ENCODE measurements around the gene PARD3.

The PARD3 gene

DNA sequence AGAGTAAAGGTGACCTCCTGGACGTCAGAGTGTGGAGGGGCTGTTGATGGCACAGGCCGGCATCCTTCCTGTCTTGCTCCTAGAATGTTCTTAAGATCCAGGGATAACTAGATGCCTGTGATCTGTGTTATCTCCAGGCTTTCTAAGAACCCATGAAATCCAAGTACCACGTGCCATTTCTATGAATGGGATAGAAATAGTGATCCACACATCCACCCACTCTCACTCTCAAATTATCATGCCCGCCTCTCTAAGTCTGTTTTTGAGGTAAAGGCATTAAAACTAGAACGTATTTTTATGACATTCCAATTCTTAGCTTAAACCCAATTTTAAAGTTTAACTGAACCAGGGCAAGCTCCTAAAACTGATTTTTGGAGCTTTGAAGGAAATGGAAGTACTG, 622.5 kb downstream of the PARD3 start:
- DNase-seq, result no peak

DNA sequence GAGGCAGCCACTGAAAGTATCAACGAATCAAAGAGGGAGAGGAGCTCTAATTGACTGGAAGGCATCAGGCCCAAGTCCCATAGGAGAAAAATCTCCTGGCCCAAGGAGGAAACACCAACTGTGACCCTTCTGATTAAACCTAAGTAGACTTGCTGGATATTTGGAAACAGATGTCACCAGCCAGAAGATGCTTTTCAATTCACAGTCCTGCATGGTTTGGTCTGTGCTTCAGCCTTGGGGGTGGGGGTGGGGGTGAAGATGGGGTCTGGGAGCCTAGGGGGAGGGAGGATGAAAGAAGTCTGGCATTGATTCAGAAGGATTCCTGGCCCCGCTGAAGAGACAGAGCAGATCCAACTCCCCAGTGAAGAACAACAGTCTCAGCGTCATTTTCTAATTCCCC, 623.7 kb downstream of the PARD3 start:
- no peak for DNase-seq

DNA sequence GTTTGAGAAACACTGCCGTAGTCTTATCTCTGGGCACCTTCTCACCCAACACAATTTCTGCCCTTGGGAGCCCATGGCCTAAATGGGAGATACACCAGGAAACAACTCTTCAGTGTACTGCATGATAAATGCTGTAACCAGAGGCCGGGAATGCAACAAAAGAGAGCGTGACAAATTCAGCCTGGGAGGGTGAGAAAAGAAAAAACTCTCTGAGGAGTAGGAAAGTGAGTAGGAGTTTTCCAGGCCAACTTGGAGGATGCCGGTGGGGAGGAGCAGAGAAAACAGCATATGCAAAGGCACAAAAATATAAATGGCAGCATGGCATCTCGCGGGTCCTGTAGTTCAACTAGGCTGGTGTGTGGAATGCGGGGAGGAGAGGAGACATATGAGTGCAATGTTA, 624.5 kb downstream of the PARD3 start:
- no peak for DNase-seq

DNA sequence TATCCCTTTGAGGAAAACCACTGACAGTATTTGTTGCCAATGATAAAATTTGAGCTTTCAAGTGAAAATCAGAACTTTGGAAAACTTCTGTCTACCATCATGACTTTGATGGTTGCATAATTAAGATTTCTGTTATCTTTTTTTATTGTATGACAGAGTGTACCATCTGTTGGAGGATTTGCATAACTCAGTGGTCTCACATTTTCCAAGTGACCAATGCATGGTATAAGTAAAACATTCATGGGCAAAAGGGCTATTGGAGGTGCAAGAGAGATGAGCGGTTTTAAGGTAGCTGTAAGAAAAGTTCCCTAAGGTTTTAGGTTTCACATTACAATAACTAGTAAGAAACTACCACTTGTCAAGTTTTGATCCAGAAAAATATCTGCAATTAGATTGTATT, 625.3 kb downstream of the PARD3 start:
- no peak for DNase-seq

DNA sequence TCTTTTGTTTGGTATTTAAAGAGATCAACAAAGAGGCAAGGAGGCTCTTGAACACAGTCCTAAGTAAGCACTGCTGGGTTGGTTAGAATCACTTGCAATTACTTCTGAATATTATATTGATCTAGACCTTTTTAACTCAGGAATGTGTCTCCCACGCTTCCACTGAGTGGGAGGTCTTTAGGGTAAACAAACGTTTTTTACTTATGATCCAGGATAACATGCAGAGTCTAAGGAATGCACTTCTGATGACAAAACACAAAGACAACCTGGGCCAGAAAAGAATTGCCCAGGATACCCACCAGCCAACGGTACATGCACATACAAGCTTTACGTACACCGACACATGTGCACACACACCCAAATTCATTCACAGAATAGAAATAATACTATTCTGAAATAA, 626.9 kb downstream of the PARD3 start:
- no peak for DNase-seq

DNA sequence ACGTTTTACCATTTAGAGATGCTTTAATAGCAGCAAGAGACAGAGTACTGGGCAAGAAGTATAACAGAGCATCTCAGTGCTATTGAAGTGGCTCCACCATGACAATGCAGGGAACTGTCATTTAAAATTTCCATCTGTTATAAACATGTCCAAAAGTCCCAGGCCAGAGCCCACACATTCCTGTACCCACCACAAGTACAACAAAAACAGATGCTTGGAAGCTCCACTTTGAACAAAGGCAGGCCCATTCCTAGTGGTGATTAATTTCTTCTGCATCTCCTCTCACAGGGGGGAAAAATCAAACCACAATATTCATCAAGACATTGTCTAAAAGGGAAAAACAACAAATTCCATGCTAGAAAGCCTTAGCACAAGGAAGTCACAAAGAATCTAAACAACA, 627.9 kb downstream of the PARD3 start:
- DNase-seq, result no peak

DNA sequence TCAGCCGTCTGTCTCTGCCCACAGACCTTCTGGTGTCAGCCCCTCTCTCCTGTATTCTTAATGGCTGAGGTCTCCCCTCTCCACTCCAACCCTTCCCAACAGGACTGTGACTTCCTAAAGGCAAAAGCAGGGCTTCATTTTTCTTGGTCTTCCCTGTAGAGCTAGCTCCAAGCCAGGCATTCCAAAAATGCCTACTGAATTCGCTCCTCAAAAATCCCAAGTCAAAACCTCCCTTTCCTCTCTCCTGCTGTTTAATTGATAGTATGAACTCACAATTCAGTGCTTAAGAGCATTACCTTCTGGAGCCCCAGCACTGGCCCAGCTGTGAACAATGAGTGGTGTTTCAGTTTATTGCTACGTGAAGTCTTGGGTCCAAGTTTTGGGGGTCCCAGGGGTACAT, 628.4 kb downstream of the PARD3 start:
- no peak for DNase-seq

DNA sequence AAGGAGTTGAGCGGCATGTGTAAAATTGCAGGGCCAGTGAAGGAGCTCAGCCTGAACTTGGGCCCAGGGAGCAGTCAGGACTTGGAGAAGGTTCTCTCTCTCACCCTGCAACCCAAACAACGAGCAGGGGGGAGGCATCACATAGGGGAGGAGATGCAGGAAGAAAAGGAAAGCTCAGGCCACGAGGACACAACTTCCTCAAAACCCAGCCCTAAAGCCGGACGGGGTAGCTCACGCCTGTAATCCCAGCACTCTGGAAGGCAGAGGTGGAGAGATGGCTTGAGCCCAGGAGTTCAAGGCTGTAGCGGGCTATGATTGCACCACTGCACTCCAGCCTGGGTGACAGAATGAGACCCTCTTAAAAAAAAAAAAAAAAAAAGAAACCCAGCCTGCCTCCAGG, 629.1 kb downstream of the PARD3 start:
- no peak for DNase-seq

DNA sequence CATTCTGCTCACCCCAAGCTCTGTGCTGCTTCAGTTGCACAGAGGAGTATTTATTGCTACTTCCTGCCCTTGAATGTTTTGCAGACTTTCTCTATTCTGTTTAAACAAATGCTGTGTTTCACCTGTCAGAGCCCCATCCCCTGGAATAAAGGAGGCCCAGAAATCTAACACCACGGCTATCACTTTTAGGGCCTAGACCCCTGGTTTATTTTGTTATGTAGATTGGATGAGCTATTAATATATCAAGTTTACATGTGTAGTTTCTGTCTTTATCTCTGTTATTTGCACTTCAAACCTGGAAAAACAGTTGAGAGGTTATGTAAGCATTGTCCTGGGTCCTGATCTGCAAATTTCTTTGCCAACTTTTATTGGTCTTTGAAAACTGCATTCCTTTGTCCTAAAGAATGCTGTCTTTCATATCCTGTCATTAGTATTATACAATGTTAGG, 630.1 kb downstream of the PARD3 start:
- DNase-seq, result no peak

DNA sequence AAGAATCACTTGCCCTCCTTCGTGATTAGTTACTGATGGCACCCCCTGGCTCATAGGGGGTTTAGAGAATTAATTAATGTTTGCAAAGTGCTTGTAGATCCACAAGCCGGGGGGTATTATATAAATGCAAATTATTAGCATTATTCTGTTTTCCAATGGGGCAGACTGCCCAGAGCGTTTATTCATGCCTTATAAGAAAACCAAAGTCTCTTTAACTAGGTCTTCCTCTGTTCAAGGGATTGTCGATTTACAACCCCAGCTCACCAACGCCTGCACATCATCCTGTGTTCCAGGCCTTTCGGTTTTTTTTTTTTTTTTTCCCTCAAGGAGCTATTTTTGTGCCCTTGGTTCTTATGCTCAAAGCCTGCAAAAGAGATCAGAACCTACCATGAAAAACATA, 630.7 kb downstream of the PARD3 start:
- no peak for DNase-seq

DNA sequence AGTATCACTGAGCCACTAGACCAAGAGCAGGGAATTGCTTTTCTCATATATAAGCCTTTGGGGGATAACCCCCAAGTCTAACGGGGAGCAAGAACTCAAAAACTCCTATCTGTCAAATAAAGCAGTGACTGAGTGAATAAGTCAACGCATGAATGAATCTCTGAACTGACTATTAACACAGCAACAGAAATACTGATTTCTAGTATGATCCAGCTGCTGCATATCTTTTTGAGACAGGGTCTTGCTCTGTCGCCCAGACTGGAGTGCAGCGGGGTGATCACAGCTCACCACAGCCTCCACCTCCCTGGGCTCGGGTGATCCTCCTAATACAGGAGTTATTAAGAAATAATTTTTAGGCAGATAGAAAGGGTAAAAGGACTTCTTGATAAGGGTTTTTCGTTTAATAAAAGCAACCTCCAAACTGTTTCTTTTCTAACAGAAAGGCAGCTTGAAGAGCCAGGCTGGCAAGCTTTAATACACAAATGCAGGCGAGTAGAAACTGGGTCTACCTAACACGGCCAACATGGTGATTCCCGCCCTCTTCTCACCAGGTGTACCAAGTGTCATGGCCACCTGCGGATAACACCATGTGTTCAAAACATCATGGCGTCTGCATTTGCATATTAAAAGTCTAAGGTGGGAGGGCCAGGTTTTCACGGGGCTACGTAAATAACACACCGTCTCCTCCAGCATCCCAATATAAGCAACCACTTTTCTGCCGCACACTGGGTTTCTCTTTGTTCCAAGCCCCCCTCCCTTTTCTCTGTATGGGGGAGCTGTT, 631.9 kb downstream of the PARD3 start:
- no peak for DNase-seq

DNA sequence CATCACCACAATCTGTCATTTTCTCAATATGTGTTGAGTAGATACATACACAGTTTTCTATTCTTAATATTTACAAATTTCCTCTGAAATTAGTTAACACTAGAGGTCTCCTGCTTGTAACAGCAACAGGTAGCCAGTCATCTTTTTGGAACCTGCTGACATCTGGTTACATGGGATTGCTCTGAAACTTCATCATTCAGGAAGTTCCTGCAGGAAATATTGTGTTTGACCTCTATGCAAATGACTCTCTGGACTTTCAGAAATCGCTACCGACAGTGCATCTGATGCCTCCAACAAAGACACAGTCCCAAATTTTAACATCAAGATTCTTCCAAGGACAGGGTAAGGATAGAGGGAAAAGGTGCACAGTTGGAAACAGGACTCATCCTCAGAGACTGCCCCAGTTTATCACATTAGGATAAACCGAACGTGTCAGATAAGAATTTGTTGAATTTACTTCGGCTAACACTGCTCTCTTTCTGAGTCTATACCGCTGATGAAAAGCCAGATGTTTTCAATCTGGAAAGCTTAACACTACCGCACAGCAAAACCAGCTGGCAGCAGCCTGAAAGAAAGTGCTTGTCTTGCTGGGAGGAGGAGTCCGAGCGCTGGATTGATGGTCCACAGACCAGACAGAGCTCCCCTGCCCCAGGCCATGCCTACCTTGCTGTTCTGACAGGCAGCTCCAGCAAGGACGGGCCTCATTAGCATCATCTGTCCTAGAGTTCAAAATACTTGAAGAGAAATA, 633.4 kb downstream of the PARD3 start:
- DNase-seq, result no peak

DNA sequence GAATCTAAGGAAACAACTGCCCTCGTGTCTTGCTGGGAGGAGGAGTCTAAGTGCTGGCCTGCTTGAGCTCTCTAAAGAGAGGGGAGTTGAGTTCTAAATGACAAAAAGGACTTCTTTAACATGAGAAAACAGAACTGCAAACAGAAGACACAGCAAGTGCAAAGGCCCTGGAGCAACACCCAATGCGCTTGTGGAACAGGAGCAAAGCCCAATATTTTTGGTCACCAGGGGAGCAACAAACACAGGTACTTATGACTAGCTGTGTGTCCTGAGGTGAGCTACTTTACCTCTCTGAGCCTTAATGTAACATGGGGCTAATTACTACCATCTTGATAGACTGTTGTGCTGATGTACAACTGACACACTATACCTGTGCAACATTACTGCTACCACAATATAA, 634.3 kb downstream of the PARD3 start:
- DNase-seq, result no peak

DNA sequence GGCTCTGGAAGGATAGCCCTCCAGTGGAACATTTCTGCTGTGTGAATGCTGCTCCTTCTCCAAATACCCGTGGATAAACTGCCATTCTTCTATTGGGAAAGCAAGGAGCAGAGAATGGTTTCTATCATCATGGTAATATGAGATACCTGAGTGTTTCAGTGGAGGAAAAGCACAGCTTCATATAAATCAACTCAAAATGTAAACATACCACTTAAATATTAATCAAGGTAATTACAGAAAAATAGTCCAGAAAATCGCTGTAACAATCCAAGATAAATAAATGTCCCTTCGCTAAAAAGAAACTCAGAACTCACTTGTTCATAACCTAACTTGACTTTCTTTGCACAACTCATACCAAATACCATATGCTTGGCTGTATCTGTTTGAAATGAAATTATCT, 635.8 kb downstream of the PARD3 start:
- no peak for DNase-seq

DNA sequence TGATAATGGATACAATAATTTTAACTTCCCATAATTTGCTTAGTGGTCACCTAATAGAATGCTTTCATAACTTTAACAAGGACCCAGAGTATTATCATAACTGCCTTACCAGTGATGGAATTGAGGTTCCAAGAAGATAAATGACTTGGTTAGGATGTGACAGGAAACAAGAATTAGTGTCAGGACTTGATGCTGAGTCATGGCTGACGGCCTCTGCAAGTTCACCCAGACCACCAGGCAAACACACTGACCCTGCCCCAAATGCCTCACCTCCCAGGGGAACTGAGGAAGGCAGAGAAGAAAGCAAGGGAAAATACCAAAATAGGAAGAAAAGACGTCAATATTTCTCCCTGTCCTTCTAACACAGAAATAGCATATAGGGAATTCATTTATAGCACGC, 636.3 kb downstream of the PARD3 start:
- DNase-seq, result no peak

DNA sequence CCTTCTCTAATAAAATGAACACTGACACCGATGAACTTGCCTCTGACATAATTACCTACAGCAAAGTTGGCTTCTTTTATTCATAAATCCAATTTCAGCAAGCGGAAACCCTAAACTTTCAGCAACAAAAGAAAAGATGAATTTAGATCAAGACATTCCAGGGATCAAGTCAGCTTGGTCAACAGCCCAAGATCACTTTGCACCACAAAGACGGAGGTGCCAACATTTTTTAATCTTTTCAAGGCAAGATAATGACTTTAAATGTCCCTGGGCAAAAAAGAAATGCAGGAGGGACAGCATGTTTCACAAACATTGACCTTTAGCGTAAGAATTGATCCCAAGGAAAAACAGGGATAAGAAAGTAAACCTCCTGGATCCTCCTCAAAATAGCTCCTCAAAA, 636.9 kb downstream of the PARD3 start:
- DNase-seq, result no peak

DNA sequence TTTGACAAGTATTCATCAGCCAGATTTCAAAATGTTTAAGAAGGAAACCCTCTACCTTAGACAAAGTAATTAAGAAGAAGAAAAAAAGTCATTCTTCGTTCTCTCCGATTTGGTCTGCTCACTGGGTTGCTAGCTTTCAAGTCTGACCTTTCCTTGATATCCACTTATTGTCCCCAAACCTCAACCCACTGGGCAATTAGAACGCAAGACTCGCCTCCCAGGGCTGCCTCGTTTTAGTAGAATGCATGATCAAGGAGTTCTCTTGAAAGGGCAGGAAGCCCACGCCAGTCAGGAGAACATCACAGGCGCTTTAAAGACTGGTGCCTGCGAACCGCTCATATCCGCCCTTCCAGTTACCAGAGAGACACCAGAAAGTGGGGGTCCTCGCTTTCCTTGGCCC, 637.7 kb downstream of the PARD3 start:
- DNase-seq, result no peak

DNA sequence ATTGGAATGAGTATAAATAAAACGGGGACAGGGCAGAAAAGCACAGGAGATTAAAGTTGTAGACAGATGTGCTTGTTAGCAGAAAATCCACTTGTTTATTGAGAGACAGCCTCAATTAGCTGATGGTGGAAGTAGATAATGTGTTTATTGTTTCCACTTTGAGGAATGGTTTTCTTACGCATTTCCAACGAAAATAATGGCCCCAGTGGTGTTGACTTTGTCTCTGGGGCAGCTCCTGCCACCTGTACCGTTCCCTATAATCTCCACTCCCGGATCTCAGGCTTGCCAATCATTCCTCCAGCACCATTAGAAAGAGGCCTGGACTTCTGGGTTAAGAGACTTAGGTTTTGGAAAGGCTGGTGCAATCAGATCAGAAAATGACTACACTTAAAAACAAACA, 638.7 kb downstream of the PARD3 start:
- no peak for DNase-seq

DNA sequence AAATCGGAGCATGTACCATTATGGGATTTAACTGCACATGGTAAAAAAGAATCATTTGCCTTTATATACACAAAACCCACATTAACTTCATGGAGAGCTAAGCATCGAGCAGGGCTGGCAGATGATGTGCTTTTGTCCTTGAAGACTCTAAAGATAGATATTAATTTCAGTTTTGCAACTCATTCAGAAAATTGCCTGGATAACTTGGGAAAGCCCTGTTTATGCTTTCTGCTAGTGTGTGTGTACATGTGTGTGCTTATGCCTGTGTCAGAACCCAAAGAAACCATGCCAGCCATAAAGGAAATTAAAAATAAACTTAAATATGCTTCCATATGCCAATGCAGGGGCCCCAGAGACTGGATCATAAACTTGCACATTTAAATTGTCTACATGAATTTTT, 640.0 kb downstream of the PARD3 start:
- DNase-seq, result no peak

DNA sequence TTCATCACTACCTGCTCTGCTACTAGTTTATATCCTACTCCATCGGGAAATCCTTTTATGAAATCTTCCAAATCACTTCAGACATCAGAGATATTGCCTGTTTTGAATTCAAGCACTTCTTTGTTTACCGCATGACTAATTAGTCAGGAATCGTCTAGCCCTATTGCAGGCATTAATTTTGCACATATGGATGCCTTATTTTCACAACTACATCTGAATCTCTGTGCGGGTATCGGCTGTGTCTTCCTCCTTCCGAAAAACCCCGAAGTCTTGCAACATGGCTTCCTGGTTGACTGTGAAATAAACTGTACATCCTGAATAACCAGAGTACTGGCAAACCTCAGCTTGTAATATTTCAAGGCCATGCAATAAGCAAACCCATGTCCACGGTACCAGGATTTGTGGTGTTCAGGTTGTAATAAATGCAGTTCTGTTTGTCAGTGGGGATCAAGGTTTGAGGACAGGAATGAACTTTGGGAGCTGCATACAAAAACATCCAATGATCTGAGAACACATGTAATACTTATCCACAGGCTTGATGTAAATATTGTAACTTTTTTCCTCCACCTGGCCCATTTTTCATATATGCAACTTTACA, 642.1 kb downstream of the PARD3 start:
- no peak for DNase-seq

DNA sequence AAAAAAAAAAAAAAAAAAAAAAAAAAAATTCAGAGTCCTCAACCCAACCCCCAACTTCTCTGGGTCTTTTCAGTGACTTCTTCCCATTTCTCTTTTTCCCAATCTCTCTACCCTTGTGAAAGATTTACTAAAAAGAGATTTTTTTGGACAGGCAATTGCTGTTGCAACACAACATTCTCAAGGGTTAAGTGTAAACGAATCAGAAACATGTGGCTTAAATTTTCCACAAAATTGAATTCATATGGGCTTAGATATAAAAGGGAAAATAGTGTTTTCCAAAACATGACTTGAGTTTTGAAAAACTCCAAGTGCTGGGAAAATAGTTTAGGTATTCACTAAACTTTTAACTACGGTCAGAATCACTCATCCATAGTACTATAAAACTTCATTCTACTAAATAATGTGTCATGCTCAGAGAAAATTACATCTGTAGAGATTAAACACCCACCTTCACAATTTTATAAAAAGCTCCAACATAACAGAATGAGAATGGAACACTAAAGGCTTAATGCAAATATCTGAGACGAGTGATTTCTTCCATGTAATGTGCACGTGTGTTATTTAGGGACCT, 643.1 kb downstream of the PARD3 start:
- no peak for DNase-seq

DNA sequence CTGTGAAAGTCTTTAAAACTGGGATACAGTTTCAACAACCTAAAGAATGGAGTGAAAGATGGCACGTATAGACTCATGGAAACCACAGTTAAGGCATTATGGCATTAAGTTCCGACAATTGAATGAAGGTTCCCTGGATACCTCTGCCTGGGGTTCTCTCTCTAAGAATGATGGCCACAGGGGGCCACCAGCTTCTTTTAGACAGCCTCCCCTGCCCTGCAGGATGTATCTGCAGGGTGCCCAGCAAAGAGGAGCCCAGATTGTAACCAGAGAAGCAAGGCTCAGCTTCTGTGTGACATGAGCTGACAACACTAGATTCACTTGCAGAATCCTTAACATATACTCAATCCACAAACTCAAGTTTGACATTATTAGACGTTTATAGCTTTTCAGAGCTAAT, 645.4 kb downstream of the PARD3 start:
- no peak for DNase-seq

DNA sequence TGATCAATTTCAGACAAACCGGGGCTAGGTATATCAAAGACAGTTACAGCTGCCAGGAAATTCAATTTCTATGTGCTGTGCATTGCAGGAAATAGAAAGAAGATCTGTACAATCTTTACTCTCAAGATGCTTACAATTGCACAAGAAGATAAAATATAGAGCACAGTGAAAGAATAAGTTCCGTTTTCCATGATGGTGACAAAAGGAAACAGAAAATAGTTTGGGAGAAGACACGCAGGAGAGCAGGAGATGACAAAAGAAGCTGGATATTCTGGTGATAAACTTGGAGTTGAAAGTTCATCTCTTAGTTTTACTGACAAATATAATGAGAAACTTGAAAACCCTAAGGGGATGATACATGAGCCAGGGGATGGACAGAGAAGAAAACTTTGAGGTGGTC, 646.0 kb downstream of the PARD3 start:
- DNase-seq, result no peak

DNA sequence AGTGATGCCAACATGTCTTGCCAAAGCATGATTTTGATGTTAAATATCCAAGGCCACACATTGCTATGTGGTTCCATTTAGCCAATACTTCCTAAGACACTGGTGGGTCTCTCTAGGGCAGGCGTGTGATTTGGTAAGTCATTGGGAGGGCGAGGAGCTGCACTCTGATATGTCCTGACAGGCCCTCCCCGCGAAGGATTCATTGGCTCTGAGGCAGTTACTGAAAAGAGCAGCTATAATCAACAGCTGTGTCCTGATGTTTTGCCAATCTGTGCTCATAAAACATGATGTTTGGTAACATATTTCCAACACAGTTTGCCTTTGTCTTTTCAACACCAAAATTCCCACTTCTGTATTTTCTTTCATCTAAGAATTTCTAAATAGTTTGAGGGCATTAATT, 646.7 kb downstream of the PARD3 start:
- DNase-seq, result no peak
